Stimulated activated naive CD4-positive, alpha-beta T cell (primary cell): ENCODE measurements around the gene MED10.

ENCODE experiments used
- DNase-seq, 6 experiments: peaks; one replicate each; lab custom pipeline; 2025; lab: John Stamatoyannopoulos, UW

Gene MED10, protein sequence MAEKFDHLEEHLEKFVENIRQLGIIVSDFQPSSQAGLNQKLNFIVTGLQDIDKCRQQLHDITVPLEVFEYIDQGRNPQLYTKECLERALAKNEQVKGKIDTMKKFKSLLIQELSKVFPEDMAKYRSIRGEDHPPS

DNA sequence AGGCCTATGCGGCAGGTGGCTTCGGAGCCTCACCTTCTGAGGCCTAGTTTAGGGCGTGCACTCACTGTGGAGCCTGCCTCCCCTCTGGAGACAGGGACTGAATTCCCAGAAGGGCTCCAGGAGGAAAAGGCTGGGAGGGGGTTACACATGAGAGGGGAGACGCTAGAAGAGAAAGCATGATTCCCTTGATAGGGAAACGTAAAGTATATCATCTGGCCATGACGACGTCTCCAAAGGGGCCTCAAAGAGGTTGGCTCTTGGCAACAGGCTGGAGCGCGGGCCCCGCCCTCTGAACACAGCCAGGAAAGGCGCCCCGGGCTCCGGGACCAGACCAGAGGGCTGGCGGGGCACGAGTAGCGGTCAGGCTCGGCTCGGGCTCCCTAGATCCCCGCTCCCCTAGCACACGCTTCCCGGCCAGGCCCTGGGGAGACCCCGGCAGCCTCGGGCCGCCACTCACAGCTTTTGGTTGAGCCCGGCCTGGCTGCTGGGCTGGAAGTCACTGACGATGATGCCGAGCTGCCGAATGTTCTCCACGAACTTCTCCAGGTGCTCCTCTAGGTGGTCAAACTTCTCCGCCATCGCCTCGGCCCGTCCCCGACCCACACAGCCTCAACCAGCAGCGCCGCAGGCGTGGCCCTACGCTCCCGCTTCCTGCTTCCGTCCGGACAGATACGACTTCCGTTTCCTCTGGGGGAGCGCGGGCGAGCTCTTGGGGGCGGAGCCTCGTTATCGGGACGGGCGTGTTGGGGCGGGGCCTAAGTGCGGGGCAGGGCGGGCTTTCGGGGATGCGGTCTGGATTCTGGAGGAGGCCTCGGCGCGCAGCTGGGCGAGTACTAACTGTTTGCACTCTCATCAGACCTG lies at the start of gene MED10:
TSS of gene MED10 (minus strand) at position 643 of the 861 bp plus-strand sequence. CDS start at position 579, 64 bp downstream.
- peak; percentile 87 to 92 (median 90) for DNase-seq

DNA sequence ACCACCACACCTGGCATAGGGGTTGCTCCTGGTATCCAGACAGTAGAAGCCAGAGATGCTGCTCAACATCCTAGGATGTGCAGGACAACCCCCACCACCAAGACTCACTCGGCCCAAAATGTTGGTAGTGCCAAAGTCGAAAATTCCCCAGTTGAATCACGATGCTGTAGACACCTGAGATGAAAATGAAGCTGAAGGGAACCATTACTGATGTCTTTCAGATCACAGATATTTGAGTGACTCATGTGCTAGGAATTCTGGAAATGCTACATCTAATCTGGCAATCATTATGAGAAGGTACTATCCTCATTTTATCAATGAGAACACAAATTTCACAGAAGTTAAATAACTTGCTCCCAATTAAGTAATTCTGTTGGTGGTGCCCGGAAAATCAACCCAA lies 49.3 kb upstream of the MED10 start:
- no peak for DNase-seq

DNA sequence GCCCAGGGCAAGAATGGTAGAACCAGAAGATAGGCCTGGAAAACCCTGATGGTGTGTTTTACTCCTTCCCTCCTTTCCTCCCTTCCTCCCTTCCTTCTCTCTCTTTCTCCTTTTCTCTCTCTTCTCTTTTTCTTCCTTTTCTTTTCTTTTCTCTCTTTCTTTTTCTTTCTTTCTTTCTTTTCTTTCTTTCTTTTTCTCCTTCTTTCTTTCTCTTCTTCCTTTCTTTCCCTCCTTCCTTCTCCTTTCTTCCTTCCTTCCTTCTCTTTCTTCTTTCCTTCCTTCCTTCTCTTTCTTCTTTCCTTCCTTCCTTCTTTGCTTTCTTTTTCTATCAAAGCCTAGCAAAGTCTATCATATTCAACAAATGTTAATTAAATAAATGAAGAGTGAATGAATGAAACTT lies 46.4 kb upstream of the MED10 start:
- no peak for DNase-seq

DNA sequence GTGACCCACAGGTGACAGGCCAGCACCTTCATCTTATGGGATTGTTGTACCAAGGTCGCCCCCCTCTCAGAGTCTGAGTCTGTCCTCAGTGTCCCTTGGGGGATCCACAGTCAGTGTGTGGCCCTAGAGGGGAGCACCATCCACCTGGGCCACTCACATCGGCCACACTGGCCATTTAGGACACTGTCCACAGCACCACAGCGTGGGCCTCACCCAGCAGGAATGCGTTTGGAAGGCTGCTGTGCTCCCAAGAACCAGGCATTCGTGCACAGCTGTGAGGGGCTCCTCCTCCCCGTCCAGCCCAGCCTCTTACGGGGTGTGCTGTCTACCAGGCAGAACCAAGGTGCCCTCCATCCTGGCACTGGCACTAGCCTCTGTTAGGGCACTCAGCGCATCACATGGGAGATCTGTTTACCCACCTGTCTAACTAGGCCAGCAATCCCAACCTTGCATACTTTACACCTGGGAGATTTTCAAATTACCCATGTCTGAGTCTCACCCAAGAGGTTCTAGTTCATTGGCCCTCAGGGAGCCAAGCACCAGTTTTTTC lies 45.8 kb upstream of the MED10 start:
- no peak for DNase-seq

DNA sequence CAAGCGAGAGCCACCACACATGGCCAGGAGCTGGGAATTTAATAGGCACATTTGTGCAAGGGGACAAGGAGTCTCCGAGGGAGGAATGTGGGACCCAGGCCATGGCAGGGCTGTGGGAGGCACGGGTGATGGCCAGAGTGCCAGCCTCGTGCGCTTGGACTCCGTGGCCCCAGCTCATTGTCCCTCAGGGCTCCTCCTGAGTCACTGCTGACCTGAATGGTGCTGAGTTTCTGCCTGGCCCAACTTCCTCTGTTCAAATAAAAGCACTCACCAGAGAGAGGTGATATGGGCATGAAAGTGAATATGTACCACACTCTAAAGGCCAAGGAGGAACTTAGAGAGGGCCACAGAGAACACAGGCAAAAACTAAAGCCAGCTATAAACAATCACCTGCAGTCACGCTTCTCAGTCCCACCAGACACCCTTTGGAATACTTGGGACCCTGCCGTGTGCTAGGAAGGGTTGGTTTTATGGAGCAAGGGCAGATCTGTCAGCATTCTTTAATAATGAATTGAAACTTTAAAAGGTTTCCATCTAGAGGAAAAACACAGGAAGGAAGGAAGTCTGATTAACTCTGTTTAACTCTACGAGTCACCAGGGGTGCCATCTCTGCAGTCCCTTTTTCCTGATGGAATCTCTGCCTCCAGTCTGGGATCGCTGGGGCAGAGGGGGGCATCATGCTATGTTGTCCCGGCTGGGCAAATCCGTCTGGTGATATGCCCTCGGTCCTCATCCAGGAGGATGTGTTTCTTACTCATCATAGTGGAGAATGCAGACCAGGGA lies 45.2 kb upstream of the MED10 start:
- no peak for DNase-seq

DNA sequence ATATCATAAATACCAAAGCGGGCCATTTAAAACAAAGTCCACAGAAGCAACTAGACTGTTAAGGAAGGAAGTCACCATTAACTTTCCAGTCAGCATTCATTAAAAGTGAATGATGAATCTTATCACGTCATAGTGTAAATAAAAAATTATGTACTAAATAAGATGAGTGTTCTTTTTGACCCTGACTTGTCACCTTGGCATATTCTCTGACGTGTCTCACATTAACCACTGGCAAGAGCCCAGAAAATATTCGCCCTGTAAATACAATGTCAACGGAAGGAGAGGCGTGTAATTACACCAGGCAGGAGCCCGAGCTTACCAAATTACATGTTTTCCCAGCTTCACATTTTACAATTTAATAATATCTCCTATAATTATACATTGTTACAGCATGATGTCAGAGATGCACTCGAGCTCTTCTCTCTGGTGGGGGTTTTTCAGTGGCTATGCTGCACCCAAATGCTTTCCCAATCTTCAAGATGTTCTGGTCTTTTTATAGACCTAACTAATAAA lies 41.0 kb upstream of the MED10 start:
- DNase-seq, result no peak

DNA sequence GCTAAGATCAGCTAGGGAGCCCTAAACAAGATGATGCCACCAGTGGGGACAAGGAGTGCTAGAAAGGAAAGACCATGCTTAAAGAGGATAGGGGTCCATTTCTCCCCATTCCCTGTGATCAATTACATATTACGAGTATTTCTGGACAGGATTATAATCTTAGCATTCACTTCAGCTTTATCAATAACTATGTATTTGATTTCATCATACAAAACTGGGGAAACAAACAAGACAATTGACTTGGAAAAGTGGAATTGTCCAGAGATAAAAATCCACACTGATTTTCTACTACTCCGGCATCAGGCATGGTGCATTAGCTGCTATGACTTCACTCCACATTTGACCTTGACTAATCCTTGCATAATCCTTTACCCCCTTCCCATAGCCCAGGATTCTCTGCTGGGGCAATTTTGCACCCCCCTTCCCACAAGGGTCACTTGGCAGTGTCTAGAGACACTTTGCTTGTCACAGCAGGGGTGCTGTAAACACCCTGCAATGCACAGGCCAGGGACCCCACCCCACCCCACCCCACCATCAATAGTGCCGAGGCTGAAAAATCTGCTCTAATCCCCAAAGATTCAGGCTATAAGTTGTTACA lies 40.4 kb upstream of the MED10 start:
- no peak for DNase-seq

DNA sequence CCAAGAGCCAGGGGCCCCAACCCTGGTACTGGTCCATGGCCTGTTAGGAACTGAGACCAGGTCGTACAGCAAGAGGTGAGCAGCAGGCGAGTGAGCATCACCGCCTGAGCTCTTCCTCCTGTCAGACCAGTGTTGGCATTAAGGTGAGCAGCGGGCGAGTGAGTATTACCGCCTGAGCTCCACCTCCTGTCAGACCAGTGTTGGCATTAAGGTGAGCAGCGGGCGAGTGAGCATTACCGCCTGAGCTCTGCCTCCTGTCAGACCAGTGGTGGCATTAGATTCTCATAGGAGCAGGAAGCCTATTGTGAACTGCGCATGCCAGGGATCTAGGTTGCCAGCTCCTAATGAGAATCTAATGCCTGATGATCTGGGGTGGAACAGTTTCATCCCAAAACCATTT lies 39.3 kb upstream of the MED10 start:
- no peak for DNase-seq

DNA sequence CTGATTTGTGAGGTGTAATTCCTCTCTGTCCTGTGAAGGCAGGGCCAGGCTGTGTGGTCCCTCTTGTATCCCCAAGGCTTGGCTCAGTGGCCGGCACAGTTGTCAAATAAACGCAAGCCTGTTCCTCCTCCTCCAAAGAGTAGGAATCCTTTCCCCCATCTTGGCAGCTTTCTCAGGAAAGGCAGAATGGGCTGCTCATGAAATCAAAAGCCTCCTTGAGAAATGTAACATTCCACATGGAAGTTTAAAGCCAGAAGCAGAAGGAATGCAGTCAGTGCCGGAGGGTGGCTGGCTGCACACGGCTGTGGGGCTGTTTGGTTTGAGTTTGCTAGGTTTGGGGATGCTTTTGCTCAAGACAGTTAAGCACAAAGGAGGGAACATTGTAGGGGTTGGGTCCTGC lies 34.5 kb upstream of the MED10 start:
- DNase-seq, result no peak

DNA sequence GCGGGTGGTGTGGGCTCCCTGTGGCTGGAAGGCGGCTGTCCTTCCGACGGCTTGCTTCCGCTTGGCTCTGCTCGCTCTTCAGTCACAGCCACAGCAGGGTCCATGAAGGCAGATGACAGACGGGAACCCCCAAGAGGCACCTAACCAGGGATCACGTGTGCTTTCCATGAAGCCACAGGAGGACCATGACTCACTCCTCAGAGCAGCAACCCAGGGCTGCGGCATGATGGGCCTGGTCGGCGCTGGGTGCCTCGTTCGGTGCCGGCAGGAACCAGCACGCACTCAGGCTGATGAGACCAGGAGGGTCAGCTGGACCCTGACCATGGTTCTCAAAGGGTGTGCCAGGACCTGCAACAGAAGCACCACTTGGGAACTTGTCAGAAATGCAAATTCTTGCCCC lies 32.8 kb upstream of the MED10 start:
- no peak for DNase-seq

DNA sequence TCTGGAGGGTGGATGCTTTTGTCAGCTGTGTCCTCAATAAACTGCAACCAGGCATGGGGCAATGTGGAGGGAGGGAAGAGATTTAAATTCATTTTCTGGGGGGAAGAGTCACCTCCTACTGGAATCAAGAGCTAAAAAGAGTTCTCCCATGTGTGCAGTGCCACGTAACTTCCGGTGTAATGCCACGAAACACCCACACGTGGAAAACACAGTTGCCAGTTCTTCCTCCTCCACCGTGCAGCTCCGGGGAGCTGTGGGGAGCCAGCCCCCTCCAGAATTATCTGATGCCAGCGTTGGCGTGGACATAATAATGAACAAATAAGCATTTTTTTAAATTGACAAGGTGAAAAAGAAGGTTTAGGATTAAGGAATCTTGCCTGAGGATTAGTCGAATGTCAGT lies 32.1 kb upstream of the MED10 start:
- DNase-seq, result no peak

DNA sequence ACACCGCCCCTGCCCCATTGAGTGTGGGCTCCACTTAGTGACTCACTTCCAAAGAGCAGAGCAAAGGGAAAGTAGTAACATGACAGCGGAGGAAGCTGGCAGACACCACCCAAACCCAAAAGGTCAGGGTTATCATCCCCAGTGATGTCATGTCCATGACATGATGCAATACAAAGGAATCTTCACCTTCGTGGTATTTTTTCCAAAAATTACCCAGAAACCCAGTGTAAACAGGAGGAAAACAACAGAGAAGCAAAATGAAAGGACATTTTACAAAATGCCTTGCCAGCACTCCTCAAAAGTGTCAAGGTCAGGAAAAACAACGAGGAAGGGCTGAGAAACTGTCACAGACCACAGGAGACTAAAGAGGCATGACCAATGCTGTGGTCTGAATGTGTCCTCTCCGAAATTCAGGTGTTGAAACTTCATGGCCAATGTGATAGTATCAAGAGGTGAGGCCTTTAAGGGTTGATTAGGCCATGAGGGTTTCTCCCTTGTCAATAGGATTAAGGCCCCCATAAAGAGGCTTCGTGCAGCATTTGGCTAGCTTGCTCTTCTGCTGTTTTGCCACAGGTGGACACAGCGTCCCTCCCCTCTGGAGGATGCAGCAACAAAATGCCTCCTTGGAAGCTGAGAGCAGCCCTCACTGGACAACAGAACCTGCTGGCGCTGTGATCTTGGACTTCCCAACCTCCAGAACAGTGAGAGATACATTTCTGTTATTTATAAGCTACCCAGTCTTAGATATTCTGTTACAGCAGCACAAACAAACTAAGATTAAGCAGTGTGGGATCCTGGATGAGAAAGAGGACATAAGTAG lies 30.5 kb upstream of the MED10 start:
- no peak for DNase-seq

DNA sequence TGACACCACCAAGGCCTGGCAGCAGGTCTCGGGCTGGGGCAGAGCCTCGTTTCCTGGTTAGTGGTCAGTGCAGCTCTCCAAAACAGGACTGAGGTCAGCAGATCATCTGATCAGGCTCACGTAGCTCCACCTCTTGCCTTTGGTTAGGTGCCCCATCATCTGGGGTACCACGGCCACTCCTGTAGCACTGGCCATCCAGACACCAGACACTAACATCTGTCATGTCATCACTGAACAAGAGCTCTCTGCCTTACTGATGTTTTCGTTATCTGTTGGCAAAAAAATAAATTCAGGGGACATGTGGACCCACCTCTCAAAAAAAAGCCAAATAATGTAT lies 29.9 kb upstream of the MED10 start:
- no peak for DNase-seq

DNA sequence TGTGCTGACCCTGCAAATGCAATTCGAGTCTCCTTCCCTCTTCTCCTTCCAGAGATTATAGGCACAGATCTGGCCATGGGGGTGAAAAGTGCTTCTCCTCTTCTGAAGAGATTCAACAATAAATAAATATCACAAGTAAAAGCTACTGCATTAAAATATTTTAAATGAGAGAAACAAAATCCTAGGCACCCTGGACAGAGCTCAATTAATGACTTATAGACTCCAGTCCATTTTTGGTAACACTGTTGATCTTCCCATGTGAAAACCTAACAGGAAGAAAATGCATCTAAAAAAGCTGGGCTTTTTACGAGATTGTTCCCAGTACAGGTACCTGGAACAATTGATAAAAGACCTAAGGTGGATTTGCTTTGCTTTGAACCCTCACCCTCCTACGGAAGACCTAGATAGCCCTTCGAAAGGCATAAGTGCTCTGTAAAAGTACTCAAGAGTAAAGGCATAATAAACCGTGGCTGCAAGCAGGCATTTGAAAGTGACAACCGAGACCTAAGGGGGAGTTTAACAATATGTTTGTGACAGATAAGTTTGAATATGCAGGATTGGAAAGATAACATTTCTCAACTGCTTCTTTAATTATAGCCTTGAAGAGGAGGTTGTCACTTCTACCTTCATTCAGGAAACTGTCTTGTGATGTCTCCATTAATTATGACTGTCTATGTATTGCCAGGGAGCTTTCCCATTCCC lies 29.4 kb upstream of the MED10 start:
- DNase-seq, result no peak

DNA sequence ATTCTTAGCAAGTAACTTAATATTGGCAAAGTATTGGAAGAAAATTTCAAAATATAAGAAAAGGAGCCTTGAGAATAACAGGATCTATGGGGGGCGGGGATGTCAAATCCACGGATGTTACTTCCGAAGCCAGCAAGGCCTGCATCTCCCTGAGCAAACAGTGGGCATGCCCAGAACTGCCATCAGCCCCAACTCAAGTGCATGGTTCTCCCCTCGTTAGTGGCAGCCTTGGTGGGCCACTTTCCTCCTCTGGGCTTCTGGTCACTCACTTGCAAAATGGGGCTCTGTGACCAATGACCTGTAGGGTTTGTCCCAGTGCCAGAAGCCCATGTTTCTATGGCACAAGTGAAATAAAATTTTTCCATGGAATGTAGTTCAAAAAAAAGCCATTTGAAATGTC lies 27.2 kb upstream of the MED10 start:
- no peak for DNase-seq

DNA sequence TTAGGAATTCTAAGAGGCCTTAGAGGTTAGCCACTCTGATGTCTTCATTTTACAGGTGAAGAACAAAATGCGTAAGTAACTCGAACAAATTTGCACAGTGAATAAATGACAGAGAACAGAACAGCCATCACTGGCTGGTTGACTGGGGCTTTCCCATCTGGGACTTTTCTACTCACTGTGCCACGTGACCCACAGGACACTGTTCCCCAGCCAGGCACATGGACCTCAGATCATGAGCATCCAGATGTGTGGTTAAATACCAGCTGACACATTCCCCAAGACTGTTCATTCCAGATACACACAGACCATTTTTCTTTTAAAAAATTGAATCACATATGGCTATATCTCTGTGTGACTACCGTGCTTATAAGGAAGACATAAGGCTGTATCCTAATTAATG lies 25.8 kb upstream of the MED10 start:
- no peak for DNase-seq

DNA sequence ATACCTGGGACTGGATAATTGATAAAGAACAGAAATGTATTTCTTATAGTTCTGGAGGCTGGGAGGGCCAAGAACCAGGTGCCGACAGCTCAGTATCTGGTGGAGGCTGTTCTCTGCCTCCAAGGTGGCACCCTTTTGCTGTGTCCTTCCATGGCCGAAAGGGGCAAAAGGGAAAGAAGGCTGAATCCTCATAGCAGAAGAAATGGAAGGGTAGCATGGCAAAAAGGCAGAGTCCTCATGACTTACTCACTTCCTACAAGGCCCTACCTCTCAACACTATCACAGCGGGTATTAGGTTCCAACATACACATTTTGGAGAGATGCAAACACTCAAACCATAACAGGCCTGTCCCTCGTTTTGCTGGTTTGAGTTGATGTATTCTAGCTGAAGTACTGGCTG lies 25.1 kb upstream of the MED10 start:
- DNase-seq, result no peak

DNA sequence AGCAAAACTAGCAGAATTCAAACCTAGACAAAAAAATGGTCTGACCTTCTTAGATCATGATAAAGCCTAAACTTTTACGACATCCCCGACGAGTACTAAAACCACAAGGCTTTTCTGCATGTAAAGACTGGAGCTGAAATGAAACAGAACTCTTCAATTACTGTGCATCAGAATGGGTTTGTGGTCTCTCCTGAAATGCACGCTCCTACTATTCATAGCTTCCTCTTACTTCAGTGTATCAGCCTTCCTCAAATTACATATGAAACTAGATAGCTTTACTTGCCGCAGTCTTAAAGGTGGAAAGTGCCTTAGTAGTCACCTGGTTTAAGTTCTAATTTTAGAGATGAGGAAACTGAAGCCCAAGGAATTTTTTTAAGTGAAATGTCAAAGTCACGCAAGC lies 24.6 kb upstream of the MED10 start:
- no peak for DNase-seq

DNA sequence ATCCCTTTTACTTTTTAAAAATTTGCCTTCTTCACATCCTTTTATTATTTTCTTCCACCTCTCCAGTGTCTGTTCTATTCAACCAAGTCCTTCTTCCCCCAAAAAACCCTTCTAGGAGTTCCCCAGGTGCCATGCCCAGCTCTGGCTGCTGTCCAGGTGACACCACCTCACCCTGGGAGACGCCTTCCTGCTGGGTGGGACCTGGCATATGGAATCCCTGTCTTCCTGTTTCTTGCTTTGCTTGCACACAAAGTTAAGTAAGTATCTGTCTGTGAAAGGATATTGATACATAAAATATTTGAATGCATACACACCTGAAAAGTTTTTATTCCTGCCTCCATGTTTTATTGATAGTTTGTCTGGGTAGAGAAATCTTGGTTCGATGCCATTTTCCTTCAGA lies 23.1 kb upstream of the MED10 start:
- DNase-seq, result no peak

DNA sequence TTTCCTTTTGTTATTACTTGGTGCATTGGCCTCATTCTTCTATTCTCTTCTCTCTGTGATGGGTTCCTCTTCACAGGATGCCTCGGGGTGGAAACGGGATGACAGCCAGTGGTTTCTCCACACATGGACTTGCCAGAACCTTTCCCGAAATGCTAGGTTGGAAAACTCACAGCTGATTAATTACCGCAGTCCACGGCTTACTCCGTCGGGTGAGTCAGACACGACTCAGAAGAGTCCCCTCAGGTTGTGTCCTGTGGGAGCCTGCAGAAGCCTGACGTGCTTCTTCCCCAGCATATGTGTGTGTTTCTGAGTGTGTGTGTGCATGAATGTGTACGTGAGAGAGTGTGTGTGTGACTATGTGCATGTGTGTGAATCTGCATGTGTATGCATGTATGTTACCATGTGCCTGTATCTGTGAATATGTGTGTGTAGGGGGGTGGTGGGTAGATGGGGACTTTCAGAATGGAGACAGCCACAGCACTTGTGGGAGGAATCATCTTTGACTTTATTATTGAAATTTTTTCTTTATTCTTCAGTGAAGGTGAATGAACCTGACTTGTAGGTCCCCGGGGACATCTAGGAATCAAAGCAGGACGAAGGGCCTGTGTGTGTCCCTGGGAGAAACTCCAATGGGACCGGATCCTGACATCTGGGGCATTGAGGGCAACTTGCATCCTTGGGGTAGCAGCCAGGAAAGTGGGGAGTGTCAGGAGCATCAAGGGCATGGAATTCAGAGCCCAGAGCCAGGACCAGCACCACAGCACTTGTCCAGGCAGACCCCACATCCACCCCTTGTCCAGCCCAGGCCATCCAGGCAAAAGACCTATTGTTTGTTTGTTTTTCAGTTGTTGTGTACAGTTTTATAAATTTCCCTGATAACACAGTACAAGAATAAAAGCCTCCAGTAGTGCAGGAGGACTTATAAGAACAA lies 21.9 kb upstream of the MED10 start:
- no peak for DNase-seq
